GM21619 (cell line): Measurements from ENCODE around the gene FAM32A.

Source experiments
- ATAC-seq: cut with Tn5 transposase; IDR thresholded peaks from one replicate; pipeline ENCODE4 v1.9.1; 2021; ENCODE audit not compliant: unreplicated experiment

The FAM32A gene

GRCh38 chr19:16222806-16223205 is 37.6 kb downstream of the FAM32A start:
- ATAC-seq: no peak

- no peak for ATAC-seq
Observed at GRCh38 chr19:16223746-16224145, 38.5 kb downstream of the FAM32A start.

GRCh38 chr19:16224293-16225045 is 39.3 kb downstream of the FAM32A start:
- ATAC-seq: no peak

GRCh38 chr19:16225279-16226183 is 40.3 kb downstream of the FAM32A start:
- no peak for ATAC-seq

GRCh38 chr19:16226184-16226591 is 41.0 kb downstream of the FAM32A start:
- no peak for ATAC-seq

- no peak for ATAC-seq
Observed at GRCh38 chr19:16226878-16227836, 41.9 kb downstream of the FAM32A start.

- no peak for ATAC-seq
Observed at GRCh38 chr19:16227837-16228636, 42.8 kb downstream of the FAM32A start.

- ATAC-seq: no peak
Observed at GRCh38 chr19:16228637-16229321, 43.6 kb downstream of the FAM32A start.

GRCh38 chr19:16229322-16229641 is 44.1 kb downstream of the FAM32A start:
- no peak for ATAC-seq

- no peak for ATAC-seq
Observed at GRCh38 chr19:16232127-16232526, 46.9 kb downstream of the FAM32A start.

- ATAC-seq: no peak
Observed at GRCh38 chr19:16232568-16232967, 47.4 kb downstream of the FAM32A start.

GRCh38 chr19:16233081-16233776 is 48.0 kb downstream of the FAM32A start:
- no peak for ATAC-seq

GRCh38 chr19:16233836-16234551 is 48.8 kb downstream of the FAM32A start:
- no peak for ATAC-seq

GRCh38 chr19:16234552-16235445 is 49.6 kb downstream of the FAM32A start:
- ATAC-seq: no peak

GRCh38 chr19:16235811-16236652 is 50.8 kb downstream of the FAM32A start:
- no peak for ATAC-seq
